HG03280 (cell line): ENCODE data around the gene PPP1R14D.

Source experiments
- ATAC-seq: cut with Tn5 transposase; IDR thresholded peaks from one replicate; pipeline ENCODE4 v1.9.1; 2021; ENCODE audit warnings: mild to moderate bottlenecking, moderate library complexity; ENCODE audit not compliant: unreplicated experiment

PPP1R14D gene

GRCh38 chr15:40853241-40853890, 24.9 kb upstream of the PPP1R14D start:
- no peak for ATAC-seq

DNA sequence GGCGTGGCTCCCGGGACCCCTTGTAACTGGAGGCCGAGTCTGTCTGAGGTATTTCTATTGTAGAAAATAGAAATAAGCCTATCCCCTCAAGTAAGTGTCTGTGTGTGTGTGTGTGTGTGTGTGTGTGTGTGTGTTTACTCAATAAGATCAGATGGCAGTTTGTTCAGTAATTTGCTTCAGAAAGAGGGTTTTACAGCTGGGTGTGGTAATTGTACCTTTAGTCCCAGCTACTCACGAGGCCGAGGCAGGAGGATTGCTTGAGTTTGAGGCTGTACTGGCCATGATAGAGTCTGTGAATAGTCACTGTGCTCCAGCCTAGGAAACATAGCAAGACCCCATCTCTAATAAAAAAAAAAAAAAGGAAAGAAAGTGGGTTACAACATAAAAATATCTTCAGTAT, 24.0 kb upstream of the PPP1R14D start:
- no peak for ATAC-seq

DNA sequence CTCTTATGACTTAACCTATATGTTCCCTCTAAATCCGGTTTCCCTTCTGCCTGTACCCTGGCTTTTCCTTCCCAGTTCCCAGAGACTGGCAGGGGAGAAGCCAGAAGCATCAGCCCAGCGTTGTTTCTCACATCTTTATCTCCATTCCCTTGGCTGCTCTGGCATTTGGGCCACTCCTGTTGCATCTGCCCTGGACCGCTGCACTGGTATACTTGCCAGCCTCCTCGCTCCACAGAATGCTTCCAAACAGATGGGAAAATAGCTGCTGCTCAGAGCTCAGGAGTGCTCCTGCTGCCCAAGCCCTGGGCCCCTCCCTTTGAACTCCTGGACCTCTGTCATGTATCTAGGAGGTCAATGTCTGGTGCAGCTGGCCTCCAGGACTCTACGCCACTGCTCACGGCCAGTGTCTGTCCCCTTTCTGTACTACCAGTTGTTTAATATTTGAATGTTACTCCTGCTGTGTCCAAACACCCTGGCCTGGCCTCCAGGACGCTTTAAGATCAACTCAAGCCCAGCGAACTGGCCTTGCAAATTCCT, 22.1 kb upstream of the PPP1R14D start:
- ATAC-seq = no peak

DNA sequence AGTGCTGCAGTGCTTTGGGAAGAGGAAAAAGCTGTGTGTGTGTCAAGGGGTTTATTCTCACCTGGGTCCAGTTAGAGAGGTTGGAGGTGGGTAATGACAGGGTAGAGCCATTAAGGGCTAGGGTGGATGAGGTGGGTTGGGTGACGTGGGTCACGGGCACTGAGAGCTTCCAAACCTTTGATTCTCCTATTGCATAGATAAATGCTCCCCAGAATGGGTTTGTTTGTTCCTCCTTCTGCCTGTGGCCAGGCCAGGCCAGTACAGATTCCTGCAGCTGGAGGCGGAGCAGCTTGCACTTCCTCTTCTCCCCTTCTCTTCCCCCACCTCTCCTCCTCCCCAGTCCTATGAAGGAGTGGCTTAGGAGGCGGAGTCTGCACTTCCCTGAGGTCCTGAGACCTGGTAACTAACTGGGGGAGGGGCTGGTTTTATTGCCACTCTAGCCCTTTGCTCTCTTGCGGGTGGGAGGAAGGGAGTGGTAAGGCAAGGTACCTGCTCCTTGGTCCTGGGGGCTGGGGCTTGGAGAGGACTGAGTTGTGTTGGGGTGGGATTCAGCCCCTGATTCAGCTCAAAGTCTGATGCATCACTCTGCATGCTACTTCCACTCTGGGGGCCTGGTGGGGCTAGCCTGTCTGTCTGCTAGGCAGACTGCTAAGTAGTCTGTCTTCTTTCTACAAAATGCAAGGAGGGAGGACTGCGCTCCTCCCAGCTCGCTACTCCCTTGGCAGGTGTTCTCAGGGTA, 18.9 kb upstream of the PPP1R14D start:
- ATAC-seq = no peak

DNA sequence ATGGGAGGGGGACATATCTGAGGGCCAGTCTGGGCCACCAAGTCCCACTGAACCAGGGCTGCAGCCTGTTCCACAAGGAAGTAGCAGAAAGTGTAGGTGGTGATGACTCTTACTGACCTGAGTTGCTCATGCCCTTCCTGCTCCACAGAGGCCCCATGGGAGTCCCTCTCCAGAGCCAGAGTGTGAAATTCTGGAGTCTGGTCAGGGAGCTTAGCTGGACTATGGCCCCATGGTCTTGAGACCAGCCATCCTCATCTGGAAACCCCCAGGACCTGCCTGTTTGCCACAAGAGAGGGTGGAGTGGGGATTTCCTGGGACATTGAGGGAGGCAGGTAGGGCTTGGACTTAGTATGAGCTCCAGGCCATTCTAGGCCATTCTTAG, 18.3 kb upstream of the PPP1R14D start:
- no peak for ATAC-seq

DNA sequence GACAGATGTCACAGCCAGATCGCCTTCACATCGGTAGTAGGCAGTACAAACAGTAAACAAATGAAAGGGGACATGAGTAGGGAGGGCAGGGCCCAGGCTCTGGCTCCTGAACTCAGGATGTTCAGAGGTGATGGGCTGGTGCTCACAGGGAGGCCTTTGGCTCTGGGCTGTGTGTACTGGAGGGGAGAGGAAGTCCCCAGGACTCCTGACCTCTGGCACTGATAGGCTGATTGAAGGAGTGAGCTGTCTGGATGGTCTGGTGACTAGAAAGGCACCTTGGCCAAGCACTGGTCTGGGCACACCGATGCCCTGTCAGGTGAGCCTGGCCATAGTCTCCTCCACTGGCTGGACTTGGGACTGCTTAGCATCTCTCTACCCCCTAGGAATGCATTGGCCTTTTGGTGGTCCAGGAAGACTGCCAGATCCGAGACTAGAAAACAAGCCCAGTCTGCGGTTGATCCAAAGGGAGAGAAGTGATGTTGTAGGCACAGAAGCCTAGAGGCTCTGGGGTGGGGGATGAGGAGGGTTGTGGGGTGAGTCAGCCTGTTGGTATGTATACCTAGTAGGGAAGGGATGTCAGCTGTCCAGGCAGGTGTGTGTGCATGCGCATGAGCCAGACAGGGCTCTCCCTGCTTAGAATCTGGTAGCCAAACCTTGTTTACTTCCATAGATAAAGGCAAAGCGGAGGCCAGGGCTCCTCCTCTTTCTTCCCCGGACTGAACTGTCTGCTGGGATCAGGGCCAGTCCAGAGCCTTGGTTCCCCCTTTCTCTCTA, 17.2 kb upstream of the PPP1R14D start:
- ATAC-seq = no peak

DNA sequence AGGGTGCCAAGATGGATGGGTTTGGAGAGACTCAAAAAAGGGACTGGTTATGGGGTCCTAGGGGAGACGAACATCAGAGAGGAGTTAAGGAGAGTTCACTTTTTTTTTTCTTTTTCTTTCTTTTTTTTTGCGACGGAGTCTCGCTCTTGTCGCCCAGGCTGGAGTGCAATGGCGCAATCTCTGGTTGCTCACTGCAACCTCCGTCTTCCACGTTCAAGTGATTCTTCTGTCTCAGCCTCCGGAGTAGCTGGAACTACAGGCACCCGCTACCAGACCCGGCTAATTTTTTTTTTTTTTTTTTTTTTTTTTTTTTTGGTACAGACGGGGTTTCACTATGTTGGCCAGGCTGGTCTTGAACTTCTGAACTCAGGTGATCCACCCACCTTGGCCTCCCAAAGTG, 16.5 kb upstream of the PPP1R14D start:
- no peak for ATAC-seq

DNA sequence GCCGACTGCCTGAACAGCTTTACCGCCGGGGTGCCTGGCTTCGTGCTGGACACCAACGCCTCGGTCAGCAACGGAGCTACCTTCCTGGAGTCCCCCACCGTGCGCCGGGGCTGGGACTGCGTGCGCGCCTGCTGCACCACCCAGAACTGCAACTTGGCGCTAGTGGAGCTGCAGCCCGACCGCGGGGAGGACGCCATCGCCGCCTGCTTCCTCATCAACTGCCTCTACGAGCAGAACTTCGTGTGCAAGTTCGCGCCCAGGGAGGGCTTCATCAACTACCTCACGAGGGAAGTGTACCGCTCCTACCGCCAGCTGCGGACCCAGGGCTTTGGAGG, 16.2 kb upstream of the PPP1R14D start:
- ATAC-seq = no peak

- no peak for ATAC-seq
Observed at GRCh38 chr15:40843885-40844695, 15.6 kb upstream of the PPP1R14D start, which contains the start of gene SPINT1. Gene SPINT1, plus strand, starts transcription at chr15:40844048. Its CDS starts 507 bp downstream, at chr15:40844555.

DNA sequence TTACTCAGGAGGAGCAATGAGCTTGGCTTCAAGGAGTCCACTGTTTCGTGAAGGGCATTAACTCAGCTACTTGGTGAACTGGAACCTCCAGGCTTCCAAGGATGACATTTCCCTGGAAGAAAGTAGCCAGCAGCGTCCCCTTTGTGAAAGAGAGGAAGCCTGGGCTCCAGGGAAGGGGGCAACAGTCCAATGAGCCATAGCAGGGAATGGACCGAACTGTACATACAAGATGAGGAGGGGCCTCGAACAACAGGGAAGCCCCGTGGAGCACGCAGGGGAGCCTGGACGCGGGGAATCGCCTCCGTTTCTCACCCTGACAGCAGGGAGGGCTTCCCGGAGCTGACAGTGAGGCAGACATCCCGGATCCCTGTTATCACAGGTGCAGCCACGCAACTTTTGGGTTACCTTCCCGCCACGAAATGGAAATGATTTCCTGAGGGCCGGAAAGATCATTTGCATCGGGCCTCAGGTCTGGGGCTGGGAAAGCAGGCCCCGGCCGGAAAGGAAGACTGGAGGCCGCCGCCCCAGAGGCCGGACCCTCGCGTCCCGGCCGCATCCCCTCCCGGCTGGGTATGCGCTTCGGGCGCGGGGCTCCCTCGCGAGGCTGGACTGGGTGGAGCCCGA, 14.9 kb upstream of the PPP1R14D start:
- no peak for ATAC-seq

GRCh38 chr15:40841741-40842140, 13.2 kb upstream of the PPP1R14D start:
- ATAC-seq = no peak

- no peak for ATAC-seq
Observed at GRCh38 chr15:40838756-40839155, 10.2 kb upstream of the PPP1R14D start.

DNA sequence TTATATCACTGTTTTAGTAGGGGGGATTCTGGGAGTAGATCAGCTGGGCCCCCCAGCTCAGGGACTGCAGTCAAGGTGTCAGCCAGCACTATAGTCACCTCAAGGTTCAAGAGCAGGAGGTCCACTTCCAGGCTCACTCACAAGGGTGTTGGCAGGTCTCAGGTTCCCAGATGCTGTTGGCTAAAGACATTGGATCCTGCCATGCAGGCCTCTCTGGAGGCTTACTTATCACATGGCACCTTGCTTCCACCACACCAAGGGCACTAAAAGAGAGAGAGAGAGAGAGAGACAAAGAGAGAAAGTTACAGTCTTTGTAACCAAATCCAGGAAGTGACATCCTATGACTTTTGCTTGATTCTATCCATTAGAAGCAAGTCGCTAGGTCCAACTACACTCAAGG, 7.5 kb upstream of the PPP1R14D start:
- ATAC-seq = no peak

DNA sequence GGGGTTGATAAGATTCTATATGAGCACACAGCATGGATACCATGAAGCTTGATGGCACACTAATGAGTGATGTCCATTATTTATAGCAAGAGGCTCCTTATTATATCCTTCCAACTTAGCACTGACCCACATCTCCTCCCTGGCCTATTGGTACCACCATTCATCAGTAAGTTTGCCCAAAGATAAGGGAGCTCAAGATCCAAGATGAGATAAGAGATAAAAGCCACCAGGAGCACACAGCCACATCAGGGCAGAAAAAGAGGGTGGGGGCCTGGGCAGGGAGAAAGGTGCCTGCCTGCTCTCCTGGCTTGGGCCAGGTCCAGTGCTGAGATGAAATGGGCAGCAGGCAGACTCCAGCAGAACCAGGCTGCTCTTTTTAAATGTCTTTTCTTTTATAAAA, 4.4 kb upstream of the PPP1R14D start:
- no peak for ATAC-seq

DNA sequence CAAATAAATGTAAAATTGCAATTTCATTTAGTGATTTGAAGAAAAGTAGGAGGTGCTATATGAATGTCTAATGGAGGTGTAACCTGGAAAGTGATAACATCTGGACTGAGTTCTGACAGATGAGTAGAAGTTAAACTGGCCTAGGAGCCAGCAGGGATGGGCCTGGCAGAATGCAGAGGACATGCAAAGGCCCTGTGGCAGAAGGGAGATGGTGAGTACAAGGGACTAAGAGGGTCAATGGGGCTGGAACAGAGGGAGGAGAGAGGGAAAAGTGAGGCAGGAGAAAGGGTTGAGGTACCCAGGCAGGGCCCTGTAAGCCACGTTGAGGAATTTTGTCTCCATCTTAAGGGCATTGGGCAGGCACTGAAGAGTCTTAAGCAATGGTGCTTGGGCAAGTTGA, 3.4 kb upstream of the PPP1R14D start:
- ATAC-seq = no peak

DNA sequence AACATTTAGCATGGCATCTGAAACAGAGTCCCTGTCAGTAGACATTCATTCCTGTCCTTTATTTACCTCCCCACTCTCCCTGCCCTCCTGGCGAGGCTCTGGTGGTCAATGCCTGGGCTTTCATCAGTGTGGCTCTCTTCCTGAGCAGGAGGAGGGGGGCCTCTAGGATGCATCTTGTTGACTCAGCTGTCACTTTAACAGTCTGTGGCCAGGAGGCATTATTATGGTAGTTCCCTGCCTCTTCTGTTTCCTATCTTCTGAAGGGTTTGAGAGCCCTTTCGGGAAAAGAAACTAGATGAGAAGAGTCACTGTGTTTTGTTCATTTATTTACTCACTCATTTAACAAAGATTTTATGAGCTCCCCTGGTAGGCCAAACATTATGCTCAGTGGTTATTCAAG, 2.4 kb upstream of the PPP1R14D start:
- no peak for ATAC-seq

GRCh38 chr15:40829115-40829514, 607 bp upstream of the PPP1R14D start:
- ATAC-seq = no peak

- no peak for ATAC-seq
Observed at GRCh38 chr15:40826423-40827075, 2.0 kb downstream of the PPP1R14D start.

DNA sequence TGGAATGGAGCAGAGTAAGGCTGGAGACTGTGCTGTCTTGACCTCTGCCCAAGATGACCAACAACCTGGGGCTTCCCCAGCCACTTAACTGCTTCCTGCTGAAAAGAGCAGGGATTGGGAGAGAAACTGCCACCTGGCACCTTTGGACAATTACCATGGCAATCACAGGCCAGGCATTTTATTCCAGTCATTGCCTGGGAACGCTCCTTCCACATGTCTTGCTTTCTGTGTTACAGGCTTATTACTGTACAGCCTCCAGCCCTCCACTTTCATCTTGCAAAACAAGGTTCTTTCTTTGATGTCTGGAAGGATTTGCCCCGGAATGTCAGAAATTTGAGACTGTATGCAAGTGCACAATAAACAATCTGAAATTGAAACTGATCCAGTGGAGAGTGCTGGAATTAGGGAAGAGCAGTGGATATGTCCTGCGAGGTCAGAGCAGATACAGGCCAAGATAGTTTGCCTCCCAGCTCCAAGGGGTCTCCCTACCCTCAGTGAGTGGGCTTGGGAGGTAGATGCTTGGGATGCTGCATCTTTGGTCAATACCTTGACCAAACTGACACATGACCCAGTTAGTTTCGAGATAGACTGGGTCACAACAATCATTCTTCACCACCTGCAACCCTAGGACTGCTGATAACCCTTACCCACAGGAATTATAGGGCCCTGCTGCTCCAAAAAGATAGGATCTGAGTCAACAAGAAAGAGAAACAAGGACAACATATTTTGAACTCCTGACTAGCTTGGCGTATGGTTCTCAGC, 2.7 kb downstream of the PPP1R14D start:
- no peak for ATAC-seq
